K562 (cell line): ENCODE measurements around the gene SPEM2. TPM values are rescaled to one million over a fixed set of nuclear protein-coding genes. Genes with fewer than 3 reads are reported as not detected.
A peak's percentile ranks its signal among the peaks of the same experiment; 100 is the strongest.

Source experiments
- ATAC-seq: fragments of 200-7000 bp; cut with Tn5 transposase; 3 replicates; pipeline ENCODE4 v1.9.1; 2020; ENCODE audit warnings: moderate library complexity
- BruUV-seq: library from RNA; stranded (reverse); fragments of 400-500 nt; replicated peaks from 2 replicates; lab custom pipeline; 2021; lab: Mats Ljungman, UMichigan
- CTCF ChIA-PET: fragments of 300-600 bp; formaldehyde crosslinking; extraction: SDS; loops from one replicate; lab custom pipeline; 2021; ENCODE audit warnings: low intra/inter-chr PET ratio; lab: Yijun Ruan, JAX
- POLR2A ChIA-PET: fragments of 300-600, 350-650 bp; sonication (Branson Sonifier 250); formaldehyde crosslinking; extraction: SDS; loops from one replicate; lab custom pipeline; 2021; ENCODE audit warnings: antibody characterized with exemption, inconsistent platforms; lab: Yijun Ruan, JAX
- DNase-seq, 4 experiments: peaks; one replicate each; pipeline versions ENCODE4 v3.0.0 to v3.0.0-alpha.2; 2011 to 2018; ENCODE audit warnings: low spot score in 3 of 4, mixed read lengths in 3 of 4; ENCODE audit errors: extremely low read depth in 1 of 4
- FAIRE-seq: peaks from 2 replicates; lab custom pipeline; 2011; peaks lifted over from hg19 to GRCh38; lab: Jason Lieb, UNC
- H2AFZ ChIP-seq: 2 replicates; pipeline ENCODE4 v1.6.0; 2011; ENCODE audit warnings: low read depth, low read length, control low read depth, inconsistent platforms
- H3K27ac ChIP-seq: fragments of 200-600 bp; 3 replicates; pipeline ENCODE4 v1.8.0; 2011; ENCODE audit warnings: low read depth, mild to moderate bottlenecking, control low read depth, inconsistent platforms, low read length, moderate library complexity, mixed read lengths; ENCODE audit errors: extremely low read depth
- H3K27me3 ChIP-seq, 2 experiments: fragments of 300-600 bp in 1 of 2; 2 replicates in 1 of 2; 3 replicates in 1 of 2; pipeline versions ENCODE4 v1.6.0 to v1.8.0; 2011; ENCODE audit warnings: inconsistent platforms in 2 of 2, low read length in 2 of 2, mild to moderate bottlenecking in 1 of 2, mixed read lengths in 1 of 2, moderate library complexity in 1 of 2; ENCODE audit not compliant: control insufficient read depth in 2 of 2, insufficient read depth in 2 of 2
- H3K36me3 ChIP-seq: fragments of 300-600 bp; 3 replicates; pipeline ENCODE4 v1.8.0; 2011; ENCODE audit warnings: mild to moderate bottlenecking, low read length, inconsistent platforms; ENCODE audit not compliant: control insufficient read depth, insufficient read depth
- H3K4me1 ChIP-seq, 2 experiments: fragments of 200-600 bp in 1 of 2; replicated peaks in 1 of 2; 2 replicates in 1 of 2; 3 replicates in 1 of 2; pipeline versions ENCODE4 v1.5.1 to v1.8.0; 2011; ENCODE audit warnings: inconsistent platforms in 2 of 2, low read length in 2 of 2, mild to moderate bottlenecking in 1 of 2, mixed read lengths in 1 of 2, moderate library complexity in 1 of 2; ENCODE audit not compliant: control insufficient read depth in 2 of 2, insufficient read depth in 2 of 2
- H3K4me2 ChIP-seq: 2 replicates; pipeline ENCODE4 v1.6.1; 2011; ENCODE audit warnings: low read length, control low read depth, inconsistent platforms, mixed read lengths; ENCODE audit not compliant: insufficient read depth
- H3K4me3 ChIP-seq: fragments of 200-600 bp; sonication (generic), shearing (Covaris generic); 2 replicates; pipeline ENCODE4 v1.5.1; 2016; ENCODE audit warnings: control low read depth, inconsistent platforms
- H3K79me2 ChIP-seq: fragments of 200-600 bp; 3 replicates; pipeline ENCODE4 v1.8.0; 2011; ENCODE audit warnings: low read length, inconsistent platforms; ENCODE audit not compliant: control insufficient read depth, insufficient read depth
- H3K9ac ChIP-seq, 2 experiments: 2 replicates each; pipeline versions ENCODE4 v1.6.0 to v1.6.1; 2011; ENCODE audit warnings: low read depth in 2 of 2, low read length in 2 of 2, control low read depth in 1 of 2, inconsistent platforms in 1 of 2, mild to moderate bottlenecking in 1 of 2, mixed read lengths in 1 of 2; ENCODE audit not compliant: insufficient read depth in 1 of 2
- H3K9me1 ChIP-seq: one replicate; pipeline ENCODE4 v1.6.0; 2011; ENCODE audit warnings: inconsistent platforms, mild to moderate bottlenecking, low read length, moderate library complexity; ENCODE audit not compliant: control insufficient read depth, insufficient read depth
- H3K9me3 ChIP-seq: replicated peaks from 2 replicates; pipeline ENCODE4 v1.5.1; 2011; ENCODE audit warnings: low read depth, low read length, inconsistent platforms; ENCODE audit not compliant: control insufficient read depth, insufficient read depth
- H4K20me1 ChIP-seq: replicated peaks from 2 replicates; pipeline ENCODE4 v1.6.1; 2011; ENCODE audit warnings: low read length, inconsistent platforms, mixed read lengths; ENCODE audit not compliant: control insufficient read depth, insufficient read depth
- HES1 ChIP-seq: fragments of 450-650 bp; IDR thresholded peaks from 2 replicates; pipeline ENCODE4 v1.6.1; 2016; ENCODE audit warnings: low read depth, mild to moderate bottlenecking, moderate library complexity
- OTX1 ChIP-seq: fragments of 450-650 bp; formaldehyde crosslinking; IDR thresholded peaks from 2 replicates; pipeline ENCODE4 v1.4.0; 2022; ENCODE audit warnings: mild to moderate bottlenecking
- POLR2G ChIP-seq: fragments of 200-400 bp; formaldehyde crosslinking; IDR thresholded peaks from 2 replicates; pipeline ENCODE4 v1.6.1; 2017; ENCODE audit warnings: low read depth, mild to moderate bottlenecking, antibody characterized with exemption, low read length, moderate library complexity
- RBFOX2 ChIP-seq: fragments of 200-400 bp; formaldehyde crosslinking; IDR thresholded peaks from 2 replicates; pipeline ENCODE4 v1.6.1; 2017; ENCODE audit warnings: low read depth, mild to moderate bottlenecking, low read length, moderate library complexity
- SMAD2 ChIP-seq: fragments of 150-350 bp; IDR thresholded peaks from 2 replicates; pipeline ENCODE4 v1.6.1; 2014; ENCODE audit warnings: low read depth, mild to moderate bottlenecking, low read length
- SMC3 ChIP-seq: conservative IDR thresholded peaks from 2 replicates; pipeline ENCODE4 v1.6.1; 2011; ENCODE audit warnings: low read depth, low read length, improper control_type of control experiment; ENCODE audit not compliant: insufficient read depth
- TCFL5 ChIP-seq: fragments of 250-450 bp; sonication (Bioruptor Pico); conservative IDR thresholded peaks from 2 replicates; pipeline ENCODE4 v1.6.1; 2021; ENCODE audit warnings: mild to moderate bottlenecking, moderate library complexity, matching md5 sums
- ZBTB7A ChIP-seq: IDR thresholded peaks from 2 replicates; pipeline ENCODE4 v1.6.1; 2011; ENCODE audit warnings: low read depth, mild to moderate bottlenecking, low read length, moderate library complexity, borderline replicate concordance; ENCODE audit not compliant: control insufficient read depth
- ZNF79 ChIP-seq: fragments of 250-450 bp; sonication (Bioruptor Pico); IDR thresholded peaks from 2 replicates; pipeline ENCODE4 v1.4.0; 2020; ENCODE audit warnings: low read depth, mild to moderate bottlenecking, moderate library complexity
- WGBS: fragments of 100-300 bp; shearing (Covaris generic); methylation state at CpG from one replicate; pipeline ENCODE4 v1.1.6; 2016; ENCODE audit warnings: low coverage, mixed read lengths; ENCODE audit not compliant: insufficient coverage; ENCODE audit errors: missing lambda C conversion rate; 5-methylcytosine and 5-hydroxymethylcytosine counted together
- in situ Hi-C: fragments of 300-500 bp; cut with MboI; formaldehyde crosslinking; loops from 4 replicates; pipeline ENCODE4 v1.15.0; 2018; ENCODE audit warnings: inconsistent platforms, mixed read lengths
- intact Hi-C: fragments of 100-400 bp; cut with micrococcal nuclease; formaldehyde crosslinking; loops from 2 replicates; pipeline ENCODE4 v1.14.2; 2022
- polyA plus RNA-seq, 8 experiments: library from polyadenylated mRNA; depleted of rRNA in 4 of 8; stranded (reverse) in 5 of 8; unstranded in 3 of 8; fragments of >200 nt; fragmentation: Nextera tagmentation in 2 of 8; fragmentation: Illumina TruSeq in 1 of 8; extraction: Ambion mirVana in 2 of 8; extraction: Trizol in 1 of 8; gene quantifications; 2 replicates each; pipeline versions ENCODE4 v1.2.1 to v1.2.3, GENCODE V29; 2011 to 2014; ENCODE audit warnings: inconsistent platforms in 1 of 8, missing spikeins in 1 of 8
- total RNA-seq, 7 experiments: library from RNA; depleted of rRNA in 6 of 7; stranded (reverse); fragments of >200 nt in 6 of 7; fragmentation: Illumina TruSeq in 2 of 7; extraction: Trizol in 2 of 7; gene quantifications; 2 replicates each; pipeline versions ENCODE4 v1.2.1 to v1.2.3, GENCODE V29; 2011 to 2021; ENCODE audit warnings: low replicate concordance in 1 of 7
- TF ChIP-seq, protein P1 (sequence below): fragments of 250-450 bp; sonication (Bioruptor Pico); IDR thresholded peaks from 2 replicates; pipeline ENCODE4 v1.4.0; 2020; ENCODE audit warnings: mild to moderate bottlenecking, moderate library complexity
- TF ChIP-seq, protein P2 (sequence below): sonication (generic); formaldehyde crosslinking; IDR thresholded peaks from 2 replicates; pipeline ENCODE4 v1.8.1; 2023; ENCODE audit warnings: missing genetic modification reagents, mild to moderate bottlenecking, borderline replicate concordance

Gene SPEM2
- total and polyA plus RNA-seq, 9 of the 15 experiments (the other 6 are each of a cell fraction or from before 2014, with no cell fraction given): not detected

- ChIA-PET CTCF (no interaction called here), POLR2A (interaction anchor here (0.6 to 1.7 kb wide), 6 partner anchors 10 to 235 kb away, joined by 3 to 7 read pairs (median 3); partner anchors contain the start of gene POLR2A)
- peaks cover 15 to 46% of the 10 kb centered on the region in 2 experiments; a peak in 4 of 5 replicates for H3K4me1 ChIP-seq
- FAIRE-seq (peak; percentile 83), ATAC-seq (peak; percentile 94), DNase-seq (peak; percentile 88 to 90 (median 90))
- peak within 1 kb of the TSS; percentile 35 for H3K4me3 ChIP-seq
- H3K27me3 ChIP-seq: no peaks in the 10 kb centered on the region
- H3K9me3 ChIP-seq: no peaks in the 10 kb centered on the region
- H3K9ac ChIP-seq: peak within 1 kb of the TSS; percentile 41 to 89; a peak in 3 of 4 replicates
- H3K27ac ChIP-seq: peak within 1 kb of the TSS; percentile 30; the same call in 2 of the 3 replicates
- BruUV-seq: no TSS peak
- WGBS: 10% methylated on average over 22 of the region's 51 CpGs
- peak within 1 kb of the TSS; percentile 65 for H3K4me2 ChIP-seq
- in situ Hi-C loops (no loop called here), intact Hi-C loops (no loop called here)
- H3K79me2 ChIP-seq: no peaks in the 10 kb centered on the region
- peak within 1 kb of the TSS; percentile 86 for H2AFZ ChIP-seq
- H4K20me1 ChIP-seq: no peaks in the 10 kb centered on the region
- H3K9me1 ChIP-seq: peaks cover 3% of the 10 kb centered on the region
- H3K36me3 ChIP-seq: no peaks in the 10 kb centered on the region
- TF ChIP-seq, protein P1, sequence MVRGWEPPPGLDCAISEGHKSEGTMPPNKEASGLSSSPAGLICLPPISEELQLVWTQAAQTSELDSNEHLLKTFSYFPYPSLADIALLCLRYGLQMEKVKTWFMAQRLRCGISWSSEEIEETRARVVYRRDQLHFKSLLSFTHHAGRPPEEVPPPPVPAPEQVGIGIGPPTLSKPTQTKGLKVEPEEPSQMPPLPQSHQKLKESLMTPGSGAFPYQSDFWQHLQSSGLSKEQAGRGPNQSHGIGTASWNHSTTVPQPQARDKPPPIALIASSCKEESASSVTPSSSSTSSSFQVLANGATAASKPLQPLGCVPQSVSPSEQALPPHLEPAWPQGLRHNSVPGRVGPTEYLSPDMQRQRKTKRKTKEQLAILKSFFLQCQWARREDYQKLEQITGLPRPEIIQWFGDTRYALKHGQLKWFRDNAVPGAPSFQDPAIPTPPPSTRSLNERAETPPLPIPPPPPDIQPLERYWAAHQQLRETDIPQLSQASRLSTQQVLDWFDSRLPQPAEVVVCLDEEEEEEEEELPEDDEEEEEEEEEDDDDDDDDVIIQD: no peak
- TF ChIP-seq POLR2G (peak; percentile 72), SMAD2 (no peak), SMC3 (no peak), ZNF79 (CRISPR knock-in tag) (no peak), OTX1 (CRISPR knock-in tag) (no peak), ZBTB7A (peak; percentile 73; the same call in 1 of the 2 replicates), RBFOX2 (peak; percentile 67), TCFL5 (CRISPR knock-in tag) (no peak), HES1 (no peak)
- TF ChIP-seq, protein P2, sequence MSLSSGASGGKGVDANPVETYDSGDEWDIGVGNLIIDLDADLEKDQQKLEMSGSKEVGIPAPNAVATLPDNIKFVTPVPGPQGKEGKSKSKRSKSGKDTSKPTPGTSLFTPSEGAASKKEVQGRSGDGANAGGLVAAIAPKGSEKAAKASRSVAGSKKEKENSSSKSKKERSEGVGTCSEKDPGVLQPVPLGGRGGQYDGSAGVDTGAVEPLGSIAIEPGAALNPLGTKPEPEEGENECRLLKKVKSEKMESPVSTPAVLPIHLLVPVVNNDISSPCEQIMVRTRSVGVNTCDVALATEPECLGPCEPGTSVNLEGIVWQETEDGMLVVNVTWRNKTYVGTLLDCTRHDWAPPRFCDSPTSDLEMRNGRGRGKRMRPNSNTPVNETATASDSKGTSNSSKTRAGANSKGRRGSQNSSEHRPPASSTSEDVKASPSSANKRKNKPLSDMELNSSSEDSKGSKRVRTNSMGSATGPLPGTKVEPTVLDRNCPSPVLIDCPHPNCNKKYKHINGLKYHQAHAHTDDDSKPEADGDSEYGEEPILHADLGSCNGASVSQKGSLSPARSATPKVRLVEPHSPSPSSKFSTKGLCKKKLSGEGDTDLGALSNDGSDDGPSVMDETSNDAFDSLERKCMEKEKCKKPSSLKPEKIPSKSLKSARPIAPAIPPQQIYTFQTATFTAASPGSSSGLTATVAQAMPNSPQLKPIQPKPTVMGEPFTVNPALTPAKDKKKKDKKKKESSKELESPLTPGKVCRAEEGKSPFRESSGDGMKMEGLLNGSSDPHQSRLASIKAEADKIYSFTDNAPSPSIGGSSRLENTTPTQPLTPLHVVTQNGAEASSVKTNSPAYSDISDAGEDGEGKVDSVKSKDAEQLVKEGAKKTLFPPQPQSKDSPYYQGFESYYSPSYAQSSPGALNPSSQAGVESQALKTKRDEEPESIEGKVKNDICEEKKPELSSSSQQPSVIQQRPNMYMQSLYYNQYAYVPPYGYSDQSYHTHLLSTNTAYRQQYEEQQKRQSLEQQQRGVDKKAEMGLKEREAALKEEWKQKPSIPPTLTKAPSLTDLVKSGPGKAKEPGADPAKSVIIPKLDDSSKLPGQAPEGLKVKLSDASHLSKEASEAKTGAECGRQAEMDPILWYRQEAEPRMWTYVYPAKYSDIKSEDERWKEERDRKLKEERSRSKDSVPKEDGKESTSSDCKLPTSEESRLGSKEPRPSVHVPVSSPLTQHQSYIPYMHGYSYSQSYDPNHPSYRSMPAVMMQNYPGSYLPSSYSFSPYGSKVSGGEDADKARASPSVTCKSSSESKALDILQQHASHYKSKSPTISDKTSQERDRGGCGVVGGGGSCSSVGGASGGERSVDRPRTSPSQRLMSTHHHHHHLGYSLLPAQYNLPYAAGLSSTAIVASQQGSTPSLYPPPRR: no peak
Observed at GRCh38 chr17:7444682-7445618, 19.5 kb downstream of the SPEM2 start, which contains the start of gene CHRNB1. Gene CHRNB1, plus strand, starts transcription at chr17:7445061. Its CDS starts 67 bp downstream, at chr17:7445128.
